GM12865 (cell line): Measurements from ENCODE around the gene STRN3.
"Not testable (repeated sequence)": the region's sequence is repeated elsewhere in the genome, so short reads cannot be mapped to it uniquely, and the experiment has no call there.

ENCODE experiments used
- DNase-seq: peaks from one replicate; pipeline ENCODE4 v3.0.0; 2010; ENCODE audit warnings: low read depth
- H3K4me3 ChIP-seq: 2 replicates; pipeline ENCODE4 v1.5.1; 2011; ENCODE audit warnings: mild to moderate bottlenecking, low read depth, low read length, control low read depth
- TF ChIP-seq, protein P1 (sequence below): IDR thresholded peaks from 2 replicates; pipeline ENCODE4 v1.5.1; 2011; ENCODE audit warnings: low read length, control low read depth, low read depth, inconsistent platforms; ENCODE audit not compliant: insufficient read depth; ENCODE audit errors: missing control alignments

Gene STRN3

DNA sequence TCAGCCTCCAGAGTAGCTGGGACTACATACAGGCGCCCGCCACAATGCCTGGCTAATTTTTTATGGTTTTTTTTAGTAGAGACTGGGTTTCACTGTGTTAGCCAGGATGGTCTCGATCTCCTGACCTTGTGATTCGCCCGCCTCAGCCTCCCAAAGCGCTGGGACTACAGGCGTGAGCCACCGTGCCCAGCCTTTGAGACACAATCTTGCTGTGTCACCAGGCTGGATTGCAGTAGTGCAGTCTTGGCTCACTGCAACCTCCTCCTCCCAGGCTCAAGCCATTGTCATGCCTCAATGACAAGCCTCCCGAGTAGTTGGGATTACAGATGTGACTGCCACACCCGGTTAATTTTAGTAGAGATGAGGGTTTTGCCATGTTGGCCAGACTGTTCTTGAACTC is 21.3 kb upstream of the STRN3 start:
- TF ChIP-seq, protein P1, sequence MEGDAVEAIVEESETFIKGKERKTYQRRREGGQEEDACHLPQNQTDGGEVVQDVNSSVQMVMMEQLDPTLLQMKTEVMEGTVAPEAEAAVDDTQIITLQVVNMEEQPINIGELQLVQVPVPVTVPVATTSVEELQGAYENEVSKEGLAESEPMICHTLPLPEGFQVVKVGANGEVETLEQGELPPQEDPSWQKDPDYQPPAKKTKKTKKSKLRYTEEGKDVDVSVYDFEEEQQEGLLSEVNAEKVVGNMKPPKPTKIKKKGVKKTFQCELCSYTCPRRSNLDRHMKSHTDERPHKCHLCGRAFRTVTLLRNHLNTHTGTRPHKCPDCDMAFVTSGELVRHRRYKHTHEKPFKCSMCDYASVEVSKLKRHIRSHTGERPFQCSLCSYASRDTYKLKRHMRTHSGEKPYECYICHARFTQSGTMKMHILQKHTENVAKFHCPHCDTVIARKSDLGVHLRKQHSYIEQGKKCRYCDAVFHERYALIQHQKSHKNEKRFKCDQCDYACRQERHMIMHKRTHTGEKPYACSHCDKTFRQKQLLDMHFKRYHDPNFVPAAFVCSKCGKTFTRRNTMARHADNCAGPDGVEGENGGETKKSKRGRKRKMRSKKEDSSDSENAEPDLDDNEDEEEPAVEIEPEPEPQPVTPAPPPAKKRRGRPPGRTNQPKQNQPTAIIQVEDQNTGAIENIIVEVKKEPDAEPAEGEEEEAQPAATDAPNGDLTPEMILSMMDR, result no peak
- no peak overlapping the region for H3K4me3 ChIP-seq

DNA sequence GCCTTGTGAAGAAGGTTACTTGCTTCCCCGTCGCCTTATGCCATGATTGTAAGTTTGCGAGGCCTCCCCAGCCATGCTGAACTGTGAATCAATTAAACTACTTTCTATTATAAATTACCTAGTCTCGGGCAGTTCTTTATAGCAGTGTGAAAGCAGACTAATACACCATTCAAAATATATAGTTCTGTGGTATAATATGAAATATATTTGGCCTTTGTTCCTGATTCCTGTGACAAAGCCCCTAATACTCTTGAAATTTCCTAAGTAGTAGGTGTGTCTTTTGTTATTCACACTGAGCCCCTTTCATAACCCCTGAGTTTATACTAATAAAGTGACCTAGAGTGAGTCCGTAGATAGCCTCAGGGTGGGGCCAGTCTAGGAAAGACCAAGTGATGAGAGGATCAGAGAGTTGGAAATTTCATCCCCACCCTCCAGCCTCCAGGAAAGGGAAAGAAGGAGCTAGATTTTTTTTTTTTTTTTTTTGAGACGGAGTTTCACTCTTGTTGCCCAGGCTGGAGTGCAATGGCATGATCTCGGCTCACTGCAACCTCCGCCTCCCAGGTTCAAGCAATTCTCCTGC is 19.4 kb upstream of the STRN3 start:
- no peak overlapping the region for H3K4me3 ChIP-seq
- no peak for DNase-seq
- TF ChIP-seq, protein P1, result no peak

More for the DNA sequence above, 21.3 kb upstream of the STRN3 start:
- no peak for DNase-seq

DNA sequence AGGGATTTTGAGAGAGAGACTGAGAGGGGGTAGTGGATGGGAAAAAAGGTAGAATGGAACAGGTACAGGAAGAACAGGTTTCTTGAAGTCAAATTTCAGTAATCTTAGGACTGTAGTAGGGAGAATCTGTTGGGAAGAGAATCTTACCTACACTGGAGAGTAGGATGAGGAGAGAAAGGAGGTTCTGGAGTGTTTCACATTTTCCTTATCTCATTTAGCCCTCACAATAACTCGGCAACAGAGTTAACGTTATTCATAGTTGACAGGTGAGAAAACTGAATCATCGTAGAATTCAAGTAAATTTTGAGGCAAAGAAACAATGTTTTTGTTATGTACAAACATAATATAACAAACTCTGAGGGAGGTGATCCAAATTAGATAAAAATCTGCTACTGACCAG is 17.2 kb upstream of the STRN3 start:
- TF ChIP-seq, protein P1, result no peak
- no peak for DNase-seq
- no peak overlapping the region for H3K4me3 ChIP-seq

DNA sequence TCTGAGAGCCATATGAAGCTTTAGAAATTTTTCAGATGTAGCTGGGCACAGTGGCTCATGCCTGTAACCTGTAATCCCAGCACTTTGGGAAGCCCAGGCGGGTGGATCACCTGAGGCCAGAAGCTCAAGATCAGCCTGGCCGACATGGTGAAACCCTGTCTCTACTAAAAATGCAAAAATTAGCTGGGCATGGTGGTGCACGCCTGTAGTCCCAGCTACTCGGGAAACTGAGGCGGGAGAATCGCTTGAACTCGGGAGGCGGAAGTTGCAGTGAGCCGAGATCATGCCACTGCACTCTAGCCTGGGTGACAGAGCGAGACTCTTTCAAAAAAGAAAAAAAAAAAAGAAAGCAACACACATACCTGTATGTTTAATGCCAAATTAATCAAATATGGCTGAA is 16.7 kb upstream of the STRN3 start:
- H3K4me3 ChIP-seq, DNase-seq: not testable (repeated sequence)

DNA sequence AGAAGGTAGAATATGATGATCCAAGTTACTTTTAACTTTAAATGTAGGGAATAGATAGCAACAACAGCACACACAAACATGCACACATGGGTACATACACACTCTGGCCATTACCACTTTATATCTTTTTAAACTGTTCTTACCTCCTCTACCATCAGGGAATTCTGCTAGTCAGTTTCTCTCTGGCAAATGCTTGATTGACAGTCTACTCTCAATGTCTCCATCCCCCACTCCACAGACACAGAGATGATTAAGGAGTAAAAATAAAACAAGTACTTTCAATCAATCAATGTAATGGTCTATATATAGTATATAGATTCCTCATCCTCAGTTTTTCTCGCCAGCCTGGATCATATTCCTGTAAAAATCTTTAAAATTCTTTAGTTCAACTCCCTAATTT is 16.1 kb upstream of the STRN3 start:
- TF ChIP-seq, protein P1, result no peak
- no peak for DNase-seq
- no peak overlapping the region for H3K4me3 ChIP-seq

DNA sequence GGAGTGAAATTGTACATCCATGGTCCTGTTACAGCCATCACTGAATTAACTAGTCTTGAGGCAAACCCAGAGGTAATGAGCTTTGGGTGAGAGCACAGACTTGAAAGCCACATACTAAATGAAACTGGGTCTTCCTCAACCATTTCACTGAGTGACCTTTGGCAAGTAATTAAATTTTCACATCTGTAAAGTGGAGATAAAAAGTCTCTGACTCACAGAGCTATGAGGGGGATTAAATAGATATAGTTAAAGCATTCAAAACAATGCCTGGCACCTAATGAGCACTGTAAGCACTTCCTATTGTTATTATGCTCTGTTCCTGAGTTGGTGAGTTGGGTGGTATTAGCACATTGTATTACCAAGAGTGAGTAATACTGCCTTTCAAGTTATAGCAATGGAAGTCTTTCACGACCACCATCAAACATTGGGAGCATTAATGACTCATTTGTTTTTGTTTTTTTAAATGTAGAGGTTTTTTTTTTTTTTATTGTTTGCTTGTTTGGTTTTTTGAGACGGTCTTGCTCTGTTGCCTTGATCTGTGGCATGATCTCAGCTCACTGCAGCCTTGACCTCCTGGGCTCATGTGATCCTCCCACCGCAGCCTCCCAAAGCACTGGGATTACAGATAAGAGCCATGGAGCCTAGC is 12.5 kb upstream of the STRN3 start:
- TF ChIP-seq, protein P1, result no peak
- no peak for DNase-seq

DNA sequence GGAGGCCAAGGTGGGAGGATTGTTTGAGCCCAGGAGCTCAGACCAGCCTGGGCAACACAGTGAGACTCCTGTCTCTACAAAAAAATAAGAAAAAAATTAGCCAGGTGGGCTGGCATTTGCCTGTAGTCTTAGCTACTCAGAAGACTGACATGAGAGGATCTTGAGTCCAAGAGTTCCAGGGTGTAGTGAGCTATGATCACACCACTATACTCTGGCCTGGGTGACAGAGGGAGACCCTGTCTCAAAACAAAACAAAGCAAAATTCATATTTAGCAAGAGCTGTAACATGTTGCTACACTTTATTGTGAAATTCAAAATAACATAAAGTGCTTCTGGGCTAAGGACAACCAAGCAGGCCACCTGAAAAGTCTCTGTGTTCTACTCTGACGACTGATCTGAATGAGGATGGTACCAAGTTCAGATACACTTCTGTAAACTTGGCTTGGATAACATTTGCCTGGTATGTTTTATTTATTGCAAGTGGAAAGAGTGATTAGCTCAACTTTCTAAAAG is 11.6 kb upstream of the STRN3 start:
- H3K4me3 ChIP-seq, result no peak overlapping the region
- no peak for DNase-seq
- TF ChIP-seq, protein P1, result no peak

More for the DNA sequence above, 12.5 kb upstream of the STRN3 start:
- no peak overlapping the region for H3K4me3 ChIP-seq
